HAP-1 (cell line): ENCODE measurements around the gene ADCY3.

Experiments
- DNase-seq, 2 experiments: peaks; one replicate each; pipeline ENCODE4 v3.0.0-alpha.2; 2016 to 2020; ENCODE audit warnings: low spot score in 2 of 2
- H3K27me3 ChIP-seq: fragments of 250-450 bp; sonication (Bioruptor Pico); 2 replicates; pipeline ENCODE4 v1.5.1; 2020; ENCODE audit warnings: low read depth, mild to moderate bottlenecking, moderate library complexity
- H3K36me3 ChIP-seq: fragments of 250-450 bp; sonication (Bioruptor Pico); replicated peaks from 2 replicates; pipeline ENCODE4 v1.5.1; 2020; ENCODE audit warnings: mild to moderate bottlenecking
- H3K4me1 ChIP-seq: fragments of 250-450 bp; sonication (Bioruptor Pico); 2 replicates; pipeline ENCODE4 v1.5.1; 2020; ENCODE audit warnings: mild to moderate bottlenecking
- H3K4me3 ChIP-seq: fragments of 250-450 bp; sonication (Bioruptor Pico); 2 replicates; pipeline ENCODE4 v1.5.1; 2020; ENCODE audit warnings: mild to moderate bottlenecking, moderate library complexity
- H3K9me3 ChIP-seq: fragments of 250-450 bp; sonication (Bioruptor Pico); 2 replicates; pipeline ENCODE4 v1.5.1; 2020; ENCODE audit warnings: mild to moderate bottlenecking, moderate library complexity
- in situ Hi-C: fragments of 300-500 bp; cut with MboI; formaldehyde crosslinking; loops from 3 replicates; pipeline ENCODE4 v1.14.3; 2020; ENCODE audit warnings: low sequenced_read_pairs, inconsistent platforms, mixed read lengths

The ADCY3 gene

DNA sequence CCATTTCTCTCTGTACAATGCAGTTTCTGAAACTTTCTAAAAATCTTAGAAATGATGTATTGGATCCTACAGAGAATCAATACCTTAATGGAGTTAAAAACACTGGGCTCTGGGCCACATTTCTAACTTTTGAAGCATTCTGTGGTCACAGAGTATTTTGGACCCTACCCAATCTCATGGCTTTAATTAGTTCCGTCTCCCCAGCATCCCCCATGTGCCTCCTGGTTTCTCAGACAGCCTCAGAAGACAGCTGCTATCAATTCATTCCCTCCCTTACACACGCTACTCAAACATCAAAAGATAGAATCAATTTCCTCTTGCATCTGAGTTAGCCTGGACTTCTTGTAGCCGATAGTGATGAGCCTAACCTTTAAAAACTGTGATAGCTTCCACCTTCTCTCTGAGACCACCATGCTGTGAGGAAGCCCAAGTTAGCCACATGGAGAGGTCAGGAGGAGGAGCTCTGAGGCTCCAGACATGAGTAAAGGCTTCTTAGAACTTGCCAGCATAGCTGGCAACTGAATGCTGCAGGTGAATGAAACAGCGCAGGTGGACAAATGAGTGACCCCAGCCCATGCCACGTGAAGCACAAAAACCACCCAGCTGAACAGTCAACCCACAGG lies 10.4 kb downstream of the ADCY3 start:
- in situ Hi-C loops, result no loop called here
- H3K9me3 ChIP-seq, result no peaks in the 10 kb centered on the region
- H3K36me3 ChIP-seq, result peaks cover 22% of the 10 kb centered on the region

GRCh38 chr2:24908461-24908901 lies 11.6 kb downstream of the ADCY3 start:
- in situ Hi-C loops, result no loop called here
- Histone ChIP-seq H3K4me3 (no peak overlapping the region), H3K27me3 (no peaks in the 10 kb centered on the region), H3K4me1 (no peaks in the 10 kb centered on the region), H3K36me3 (peaks cover 22% of the 10 kb centered on the region), H3K9me3 (no peaks in the 10 kb centered on the region)
- DNase-seq, result no peak

More for the DNA sequence above, 10.4 kb downstream of the ADCY3 start:
- no peaks in the 10 kb centered on the region for H3K4me1 ChIP-seq
- no peak for DNase-seq
- H3K27me3 ChIP-seq, result no peaks in the 10 kb centered on the region
- no peak overlapping the region for H3K4me3 ChIP-seq

GRCh38 chr2:24907116-24907515 lies 12.9 kb downstream of the ADCY3 start:
- in situ Hi-C loops, result no loop called here
- no peak overlapping the region for H3K4me3 ChIP-seq
- no peaks in the 10 kb centered on the region for H3K9me3 ChIP-seq
- H3K4me1 ChIP-seq, result no peaks in the 10 kb centered on the region
- no peak for DNase-seq
- H3K36me3 ChIP-seq, result peaks cover 26% of the 10 kb centered on the region
- no peaks in the 10 kb centered on the region for H3K27me3 ChIP-seq

GRCh38 chr2:24906466-24906865 lies 13.6 kb downstream of the ADCY3 start:
- Histone ChIP-seq H3K4me1 (no peaks in the 10 kb centered on the region), H3K4me3 (no peak overlapping the region), H3K36me3 (peaks cover 21% of the 10 kb centered on the region), H3K27me3 (no peaks in the 10 kb centered on the region), H3K9me3 (no peaks in the 10 kb centered on the region)
- DNase-seq, result no peak
- in situ Hi-C loops, result no loop called here

GRCh38 chr2:24903161-24904103 lies 16.6 kb downstream of the ADCY3 start:
- in situ Hi-C loops, result no loop called here
- H3K36me3 ChIP-seq, result peaks cover 32% of the 10 kb centered on the region
- no peak for DNase-seq

DNA sequence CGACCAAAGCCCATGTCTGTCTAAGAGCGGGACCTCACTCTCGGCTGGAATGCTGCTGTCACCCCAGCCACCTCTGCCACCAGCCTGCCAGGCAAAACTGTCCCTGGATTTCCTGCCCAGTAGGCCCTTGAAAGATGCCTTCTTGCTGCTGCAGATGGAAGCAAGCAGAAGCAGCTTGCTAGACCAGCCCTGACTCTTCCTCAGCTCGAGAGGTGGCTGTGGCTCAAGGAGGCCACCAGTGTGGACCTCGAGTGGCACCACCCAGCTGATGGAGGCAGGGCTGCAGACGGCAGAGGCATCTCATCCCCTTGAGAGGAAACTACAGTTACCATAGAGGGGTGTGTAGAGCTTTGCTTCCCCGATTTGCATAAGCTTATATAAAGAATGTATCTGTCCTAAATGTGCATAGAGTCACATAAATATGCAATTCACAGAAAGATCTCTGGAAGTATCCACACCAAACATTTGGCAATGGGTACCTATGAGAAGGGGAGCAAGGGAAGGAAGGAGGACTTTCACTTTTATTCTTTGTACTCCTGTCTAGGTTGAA lies 20.6 kb downstream of the ADCY3 start:
- Histone ChIP-seq H3K9me3 (peaks cover 19% of the 10 kb centered on the region), H3K36me3 (peaks cover 45% of the 10 kb centered on the region), H3K27me3 (no peaks in the 10 kb centered on the region), H3K4me3 (no peak overlapping the region), H3K4me1 (no peaks in the 10 kb centered on the region)
- no peak for DNase-seq
- in situ Hi-C loops, result no loop called here

More at GRCh38 chr2:24903161-24904103, 16.6 kb downstream of the ADCY3 start:
- Histone ChIP-seq H3K27me3 (no peaks in the 10 kb centered on the region), H3K9me3 (no peaks in the 10 kb centered on the region), H3K4me3 (no peak overlapping the region), H3K4me1 (no peaks in the 10 kb centered on the region)

- DNase-seq, result no peak
- Histone ChIP-seq H3K9me3 (peaks cover 19% of the 10 kb centered on the region), H3K27me3 (no peaks in the 10 kb centered on the region), H3K4me1 (no peaks in the 10 kb centered on the region), H3K4me3 (no peak overlapping the region), H3K36me3 (peaks cover 39% of the 10 kb centered on the region)
- in situ Hi-C loops, result no loop called here
These were observed 21.6 kb downstream of the ADCY3 start for GRCh38 chr2:24898122-24899109.

DNA sequence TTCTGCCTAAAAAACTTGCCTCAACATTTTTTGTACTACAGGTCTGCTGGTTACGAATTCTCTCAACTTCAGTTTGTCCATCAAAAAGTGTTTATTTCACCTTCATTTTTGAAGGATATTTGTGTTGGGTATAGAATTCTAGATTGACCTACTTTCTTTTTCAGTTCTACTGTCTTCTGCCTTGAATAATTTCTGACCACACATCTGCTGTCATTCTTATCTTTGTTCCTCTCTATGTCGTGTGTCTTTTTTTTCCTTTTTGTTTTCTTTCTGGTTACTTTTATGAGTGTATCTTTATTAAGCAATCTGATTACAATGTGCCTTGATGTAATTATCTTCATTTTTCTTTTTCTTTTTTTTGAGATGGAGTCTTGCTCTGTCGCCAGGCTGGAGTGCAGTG lies 25.3 kb downstream of the ADCY3 start:
- no peak for DNase-seq

DNA sequence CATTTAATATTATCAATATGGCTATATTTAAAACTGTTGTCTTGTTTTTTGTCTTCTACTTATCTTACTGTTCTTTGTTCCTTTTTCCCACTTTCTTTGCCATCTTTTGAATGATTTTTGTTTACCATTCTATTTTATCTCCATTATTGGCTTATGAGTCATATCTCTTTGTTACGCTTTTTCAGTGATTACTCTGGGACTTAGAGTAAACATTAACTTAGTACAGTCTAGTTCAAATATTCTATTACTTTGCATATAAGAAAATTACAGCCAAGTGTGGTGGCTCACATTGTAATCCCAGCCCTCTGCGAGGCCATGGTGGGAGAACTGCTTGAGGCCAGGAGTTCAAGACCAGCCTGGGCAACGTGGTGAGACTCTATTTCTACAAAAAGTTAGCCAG lies 26.1 kb downstream of the ADCY3 start:
- in situ Hi-C loops, result no loop called here
- Histone ChIP-seq H3K4me3 (no peak overlapping the region), H3K4me1 (no peaks in the 10 kb centered on the region), H3K36me3 (peaks cover 27% of the 10 kb centered on the region), H3K9me3 (peaks cover 19% of the 10 kb centered on the region), H3K27me3 (no peaks in the 10 kb centered on the region)
- DNase-seq, result no peak

More for the DNA sequence above, 25.3 kb downstream of the ADCY3 start:
- peaks cover 21% of the 10 kb centered on the region for H3K36me3 ChIP-seq
- no peak overlapping the region for H3K4me3 ChIP-seq
- no peaks in the 10 kb centered on the region for H3K27me3 ChIP-seq
- H3K9me3 ChIP-seq, result peaks cover 19% of the 10 kb centered on the region
- in situ Hi-C loops, result no loop called here
- H3K4me1 ChIP-seq, result no peaks in the 10 kb centered on the region

GRCh38 chr2:24892928-24893327 lies 27.1 kb downstream of the ADCY3 start:
- H3K4me1 ChIP-seq, result no peaks in the 10 kb centered on the region
- no peaks in the 10 kb centered on the region for H3K27me3 ChIP-seq
- H3K36me3 ChIP-seq, result peaks cover 22% of the 10 kb centered on the region
- no peak overlapping the region for H3K4me3 ChIP-seq
- DNase-seq, result no peak
- in situ Hi-C loops, result no loop called here
- peaks cover 19% of the 10 kb centered on the region for H3K9me3 ChIP-seq

GRCh38 chr2:24891201-24891600 lies 28.8 kb downstream of the ADCY3 start:
- Histone ChIP-seq H3K4me1 (no peaks in the 10 kb centered on the region), H3K9me3 (peaks cover 10% of the 10 kb centered on the region), H3K36me3 (peaks cover 8% of the 10 kb centered on the region; the same call in 1 of the 2 replicates), H3K4me3 (no peak overlapping the region), H3K27me3 (no peaks in the 10 kb centered on the region)
- DNase-seq, result no peak
- in situ Hi-C loops, result no loop called here

DNA sequence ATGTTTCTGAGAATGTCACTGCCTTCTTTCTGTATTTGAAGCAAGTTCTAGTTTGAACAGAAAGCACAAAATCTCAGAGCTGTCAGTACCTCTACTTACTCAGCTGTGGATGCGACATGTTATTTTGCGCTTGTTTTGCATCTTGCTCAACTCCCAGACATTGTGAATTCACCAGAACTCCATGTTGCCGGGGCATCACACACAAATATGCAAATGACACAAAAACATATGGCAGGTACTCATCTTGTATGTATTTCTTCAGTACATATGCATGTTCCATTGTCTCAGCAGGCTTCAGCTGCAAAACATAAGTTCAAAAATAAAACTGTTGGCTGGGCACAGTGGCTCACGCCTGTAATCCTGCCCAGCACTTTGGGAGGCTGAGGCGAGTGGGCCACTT lies 30.8 kb downstream of the ADCY3 start:
- no peaks in the 10 kb centered on the region for H3K4me1 ChIP-seq
- H3K27me3 ChIP-seq, result no peaks in the 10 kb centered on the region
- H3K4me3 ChIP-seq, result no peak overlapping the region
- in situ Hi-C loops, result no loop called here
- peaks cover 8% of the 10 kb centered on the region; the same call in 1 of the 2 replicates for H3K36me3 ChIP-seq
- no peaks in the 10 kb centered on the region for H3K9me3 ChIP-seq
- no peak for DNase-seq

DNA sequence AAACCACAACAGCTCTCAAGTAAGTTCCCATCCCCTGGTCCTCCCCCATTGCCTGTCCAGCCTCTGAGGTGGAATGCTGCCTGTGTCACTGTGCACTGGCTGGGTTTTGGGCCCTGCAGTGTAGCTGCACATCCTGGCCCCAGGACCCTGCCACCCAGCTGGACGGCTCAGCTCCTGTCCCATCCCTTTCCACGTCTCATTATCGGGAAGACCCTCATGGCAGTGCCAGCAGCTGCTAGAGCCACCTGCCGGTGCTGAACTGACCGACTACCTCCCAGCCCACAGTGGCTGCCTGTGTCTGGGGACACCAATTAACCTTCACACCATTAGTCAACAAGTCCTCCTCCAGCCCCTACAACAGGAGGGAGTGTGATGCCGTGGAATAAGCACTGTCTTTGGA lies 31.9 kb downstream of the ADCY3 start:
- Histone ChIP-seq H3K27me3 (no peaks in the 10 kb centered on the region), H3K36me3 (peaks cover 8% of the 10 kb centered on the region; the same call in 1 of the 2 replicates), H3K4me3 (no peak overlapping the region), H3K9me3 (no peaks in the 10 kb centered on the region), H3K4me1 (no peaks in the 10 kb centered on the region)
- in situ Hi-C loops, result no loop called here
- DNase-seq, result no peak
